ENCODE data around the gene PXMP4.

Gene PXMP4

GRCh38 chr20:33673114-33673409 is 47.0 kb downstream of the PXMP4 start:
- ATAC-seq: no peak

GRCh38 chr20:33672426-33673113 is 47.5 kb downstream of the PXMP4 start:
- no peak for ATAC-seq
- TF ChIP-seq ZNF8 (CRISPR knock-in tag; IDR thresholded peaks at IDR 0.05) (no peak), BACH2 (CRISPR knock-in tag; IDR thresholded peaks at IDR 0.05; ENCODE audit: borderline replicate concordance) (no peak), GLIS3 (CRISPR knock-in tag; IDR thresholded peaks at IDR 0.05) (no peak), SNAI2 (CRISPR knock-in tag; IDR thresholded peaks at IDR 0.05) (no peak), ZNF70 (CRISPR knock-in tag; IDR thresholded peaks at IDR 0.05) (no peak), PATZ1 (CRISPR knock-in tag; IDR thresholded peaks at IDR 0.05; ENCODE audit: borderline replicate concordance) (no peak), ARNTL (CRISPR knock-in tag; IDR thresholded peaks at IDR 0.05; ENCODE audit: borderline replicate concordance, low read depth) (no peak), CSDC2 (CRISPR knock-in tag; IDR thresholded peaks at IDR 0.05) (no peak), TOX (CRISPR knock-in tag; IDR thresholded peaks at IDR 0.05; ENCODE audit: borderline replicate concordance) (no peak), CSRNP3 (CRISPR knock-in tag; IDR thresholded peaks at IDR 0.05) (no peak)

More at GRCh38 chr20:33673114-33673409, 47.0 kb downstream of the PXMP4 start:
- TF ChIP-seq ZC3H10 (CRISPR knock-in tag; IDR thresholded peaks at IDR 0.05): no peak
- no peak for TF ChIP-seq SNAI2 (CRISPR knock-in tag; IDR thresholded peaks at IDR 0.05)
- TF ChIP-seq TOX (CRISPR knock-in tag; IDR thresholded peaks at IDR 0.05; ENCODE audit: borderline replicate concordance): no peak
- TF ChIP-seq CSRNP3 (CRISPR knock-in tag; IDR thresholded peaks at IDR 0.05): no peak
- no peak for TF ChIP-seq ZNF70 (CRISPR knock-in tag; IDR thresholded peaks at IDR 0.05)
- no peak for TF ChIP-seq RARB (CRISPR knock-in tag; IDR thresholded peaks at IDR 0.05)
- no peak for TF ChIP-seq BACH2 (CRISPR knock-in tag; IDR thresholded peaks at IDR 0.05; ENCODE audit: borderline replicate concordance)
- TF ChIP-seq ARNTL (CRISPR knock-in tag; IDR thresholded peaks at IDR 0.05; ENCODE audit: borderline replicate concordance, low read depth): no peak
- no peak for TF ChIP-seq ZNF8 (CRISPR knock-in tag; IDR thresholded peaks at IDR 0.05)
- no peak for TF ChIP-seq PPARA (CRISPR knock-in tag; IDR thresholded peaks at IDR 0.05; ENCODE audit: borderline replicate concordance)

GRCh38 chr20:33671573-33672288 is 48.4 kb downstream of the PXMP4 start:
- TF ChIP-seq ZFP3 (CRISPR knock-in tag; IDR thresholded peaks at IDR 0.05) (no peak), POU6F1 (CRISPR knock-in tag; IDR thresholded peaks at IDR 0.05; ENCODE audit: borderline replicate concordance, low read depth) (no peak), ARNTL (CRISPR knock-in tag; IDR thresholded peaks at IDR 0.05; ENCODE audit: borderline replicate concordance, low read depth) (no peak), GLIS3 (CRISPR knock-in tag; IDR thresholded peaks at IDR 0.05) (no peak), CSRNP3 (CRISPR knock-in tag; IDR thresholded peaks at IDR 0.05) (no peak), RARB (CRISPR knock-in tag; IDR thresholded peaks at IDR 0.05) (no peak), PPARA (CRISPR knock-in tag; IDR thresholded peaks at IDR 0.05; ENCODE audit: borderline replicate concordance) (no peak), TCF4 (CRISPR knock-in tag; IDR thresholded peaks at IDR 0.05; ENCODE audit: borderline replicate concordance) (no peak), PATZ1 (CRISPR knock-in tag; IDR thresholded peaks at IDR 0.05; ENCODE audit: borderline replicate concordance) (no peak), ISL1 (CRISPR knock-in tag; IDR thresholded peaks at IDR 0.05) (no peak), TOX (CRISPR knock-in tag; IDR thresholded peaks at IDR 0.05; ENCODE audit: borderline replicate concordance) (no peak), CREB5 (CRISPR knock-in tag; IDR thresholded peaks at IDR 0.05; ENCODE audit: low read depth) (no peak), ZNF565 (CRISPR knock-in tag; conservative IDR thresholded peaks at IDR 0.05; ENCODE audit: low read depth) (no peak), OSR1 (CRISPR knock-in tag; IDR thresholded peaks at IDR 0.05) (no peak), ZC3H10 (CRISPR knock-in tag; IDR thresholded peaks at IDR 0.05) (no peak), ZNF70 (CRISPR knock-in tag; IDR thresholded peaks at IDR 0.05) (no peak), BACH2 (CRISPR knock-in tag; IDR thresholded peaks at IDR 0.05; ENCODE audit: borderline replicate concordance) (no peak), ZFP30 (CRISPR knock-in tag; IDR thresholded peaks at IDR 0.05) (no peak), ESRRG (CRISPR knock-in tag; IDR thresholded peaks at IDR 0.05) (no peak)
- no peak for ATAC-seq
